Measurements from ENCODE around the gene CHADL. TPM values are rescaled to one million over a fixed set of nuclear protein-coding genes. Genes with fewer than 3 reads are reported as not detected.
A peak's percentile ranks its signal among the peaks of the same experiment; 100 is the strongest.

Gene CHADL
- total RNA-seq, result 0.61 and 1.8 TPM in 2 replicates
- long read RNA-seq, result 0 reads

- Mint-ChIP-seq H3K4me1 (peaks cover 9% of the 10 kb centered on the region), H3K9me3 (no peaks in the 10 kb centered on the region), H3K27ac (ENCODE audit: unreplicated experiment) (no peak within 1 kb of the TSS), H3K36me3 (ENCODE audit: low read depth) (no peaks in the 10 kb centered on the region), H3K27me3 (ENCODE audit: low read depth) (no peaks in the 10 kb centered on the region), H3K4me3 (peak within 1 kb of the TSS; percentile 67)
- no peak for TF ChIP-seq CTCF (conservative IDR thresholded peaks at IDR 0.05)
- DNase-seq (ENCODE audit: low read depth, low spot score), result peak; percentile 56
Measured at GRCh38 chr22:41240377-41241132, at the start of gene CHADL. Gene CHADL, minus strand, starts transcription at chr22:41240931. Its CDS starts 50 bp downstream, at chr22:41240881.

GRCh38 chr22:41289671-41290070 is 48.9 kb upstream of the CHADL start:
- no peak for TF ChIP-seq CTCF (conservative IDR thresholded peaks at IDR 0.05)
- Mint-ChIP-seq H3K27me3 (ENCODE audit: low read depth) (no peaks in the 10 kb centered on the region), H3K36me3 (ENCODE audit: low read depth) (peaks cover 4% of the 10 kb centered on the region), H3K4me3 (peak overlapping the region; percentile 22), H3K4me1 (peaks cover 21% of the 10 kb centered on the region), H3K27ac (ENCODE audit: unreplicated experiment) (no peak overlapping the region), H3K9me3 (no peaks in the 10 kb centered on the region)
- no peak for DNase-seq (ENCODE audit: low read depth, low spot score)

GRCh38 chr22:41288245-41288946 is 47.7 kb upstream of the CHADL start:
- no peak for TF ChIP-seq CTCF (conservative IDR thresholded peaks at IDR 0.05)
- no peaks in the 10 kb centered on the region for H3K9me3 Mint-ChIP-seq
- peaks cover 27% of the 10 kb centered on the region for H3K4me1 Mint-ChIP-seq
- no peak overlapping the region for H3K27ac Mint-ChIP-seq (ENCODE audit: unreplicated experiment)
- H3K27me3 Mint-ChIP-seq (ENCODE audit: low read depth), result no peaks in the 10 kb centered on the region
- peak overlapping the region; percentile 75 for H3K4me3 Mint-ChIP-seq
- H3K36me3 Mint-ChIP-seq (ENCODE audit: low read depth), result peaks cover 3% of the 10 kb centered on the region
- no peak for DNase-seq (ENCODE audit: low read depth, low spot score)

- no peaks in the 10 kb centered on the region for H3K9me3 Mint-ChIP-seq
- no peak for TF ChIP-seq CTCF (conservative IDR thresholded peaks at IDR 0.05)
Measured at GRCh38 chr22:41286639-41287091, 45.9 kb upstream of the CHADL start.

GRCh38 chr22:41285820-41286638 is 45.3 kb upstream of the CHADL start, which contains the start of gene RANGAP1:
Gene RANGAP1, minus strand, starts transcription at chr22:41286187. Its CDS starts 5,143 bp downstream, at chr22:41281044.
- peaks cover 7% of the 10 kb centered on the region for H3K36me3 Mint-ChIP-seq (ENCODE audit: low read depth)
- H3K27me3 Mint-ChIP-seq (ENCODE audit: low read depth), result no peaks in the 10 kb centered on the region
- H3K27ac Mint-ChIP-seq (ENCODE audit: unreplicated experiment), result peak within 1 kb of the TSS; percentile 73
- TF ChIP-seq CTCF (conservative IDR thresholded peaks at IDR 0.05), result peak; percentile 30
- peaks cover 33% of the 10 kb centered on the region for H3K4me1 Mint-ChIP-seq
- peak; percentile 95 for DNase-seq (ENCODE audit: low read depth, low spot score)
- H3K4me3 Mint-ChIP-seq, result peak within 1 kb of the TSS; percentile 98
- H3K9me3 Mint-ChIP-seq, result no peaks in the 10 kb centered on the region

More at GRCh38 chr22:41286639-41287091, 45.9 kb upstream of the CHADL start:
- Mint-ChIP-seq H3K36me3 (ENCODE audit: low read depth) (peaks cover 7% of the 10 kb centered on the region), H3K27me3 (ENCODE audit: low read depth) (no peaks in the 10 kb centered on the region), H3K27ac (ENCODE audit: unreplicated experiment) (peak overlapping the region; percentile 73), H3K4me1 (peaks cover 33% of the 10 kb centered on the region), H3K4me3 (peak overlapping the region; percentile 98)
- no peak for DNase-seq (ENCODE audit: low read depth, low spot score)

Measured in neural crest cell (in vitro differentiated cells).